H1 (cell line): ENCODE results near the gene ADGRV1. TPM values are rescaled to one million over a fixed set of nuclear protein-coding genes. Genes with fewer than 3 reads are reported as not detected.
A peak's percentile ranks its signal among the peaks of the same experiment; 100 is the strongest.

Experiments
- CTCF ChIA-PET: fragments of 300-600 bp; sonication (Branson Sonifier 250); formaldehyde crosslinking; loops from one replicate; lab custom pipeline; 2021; ENCODE audit not compliant: partially characterized antibody; lab: Charles Lee
- POLR2A ChIA-PET: fragments of 300-600 bp; sonication (Branson Sonifier 250); formaldehyde crosslinking; loops from one replicate; lab custom pipeline; 2021; ENCODE audit warnings: inconsistent platforms; ENCODE audit not compliant: partially characterized antibody; lab: Charles Lee
- DNase-seq, 2 experiments: peaks; one replicate each; pipeline versions ENCODE4 v3.0.0 to v3.0.0-alpha.2; 2010 to 2022; ENCODE audit warnings: low spot score in 2 of 2, low read depth in 1 of 2, mixed read lengths in 1 of 2
- FAIRE-seq: peaks from 2 replicates; lab custom pipeline; 2011; peaks lifted over from hg19 to GRCh38; lab: Jason Lieb, UNC
- H2AFZ ChIP-seq: 2 replicates; pipeline ENCODE4 v1.8.1; 2012; ENCODE audit warnings: low read length, inconsistent platforms
- H2AK5ac ChIP-seq: 2 replicates; pipeline ENCODE4 v1.6.1; 2013; ENCODE audit warnings: low read depth, low read length
- H2BK120ac ChIP-seq: replicated peaks from 2 replicates; pipeline ENCODE3; 2013; ENCODE audit warnings: low read depth, low read length, inconsistent platforms
- H2BK12ac ChIP-seq: 2 replicates; pipeline ENCODE4 v1.6.1; 2013; ENCODE audit warnings: low read depth, low read length
- H2BK15ac ChIP-seq: 2 replicates; pipeline ENCODE4 v1.6.1; 2013; ENCODE audit warnings: low read length
- H2BK20ac ChIP-seq: 2 replicates; pipeline ENCODE4 v1.6.1; 2013; ENCODE audit warnings: low read length
- H2BK5ac ChIP-seq: 2 replicates; pipeline ENCODE4 v1.6.1; 2013; ENCODE audit warnings: low read depth, low read length
- H3K14ac ChIP-seq: 2 replicates; pipeline ENCODE4 v1.6.1; 2013; ENCODE audit warnings: inconsistent platforms; ENCODE audit not compliant: insufficient read length
- H3K18ac ChIP-seq: 2 replicates; pipeline ENCODE4 v1.6.1; 2013; ENCODE audit warnings: low read length; ENCODE audit errors: extremely low read depth
- H3K23ac ChIP-seq: 2 replicates; pipeline ENCODE4 v1.6.1; 2013; ENCODE audit warnings: inconsistent platforms; ENCODE audit not compliant: insufficient read length
- H3K23me2 ChIP-seq: 2 replicates; pipeline ENCODE4 v1.6.1; 2013; ENCODE audit warnings: low read depth, low read length
- H3K27ac ChIP-seq: 2 replicates; pipeline ENCODE4 v1.6.1; 2011; ENCODE audit warnings: low read depth, low read length, inconsistent platforms
- H3K27me3 ChIP-seq, 4 experiments: replicated peaks in 1 of 4; 1 replicate in 1 of 4; 2 replicates in 3 of 4; pipeline versions ENCODE4 v1.6.1 to v1.8.1; 2011 to 2013; ENCODE audit warnings: low read length in 3 of 4, mild to moderate bottlenecking in 3 of 4, inconsistent platforms in 2 of 4, mixed read lengths in 2 of 4, moderate library complexity in 1 of 4; ENCODE audit not compliant: control insufficient read depth in 3 of 4, insufficient read depth in 3 of 4; ENCODE audit errors: extremely low read depth in 1 of 4
- H3K36me3 ChIP-seq, 4 experiments: 2 replicates each; pipeline versions ENCODE4 v1.6.1 to v1.8.1; 2011 to 2013; ENCODE audit warnings: mild to moderate bottlenecking in 4 of 4, low read length in 3 of 4, moderate library complexity in 2 of 4, control low read depth in 1 of 4, inconsistent platforms in 1 of 4; ENCODE audit not compliant: insufficient read depth in 4 of 4, control insufficient read depth in 2 of 4
- H3K4ac ChIP-seq: replicated peaks from 2 replicates; pipeline ENCODE3; 2013; ENCODE audit warnings: low read length, low read depth, mixed read lengths, inconsistent platforms; ENCODE audit not compliant: insufficient read length
- H3K4me1 ChIP-seq, 4 experiments: replicated peaks in 1 of 4; 1 replicate in 1 of 4; 2 replicates in 3 of 4; pipeline versions ENCODE4 v1.6.1 to v1.8.1; 2011 to 2013; ENCODE audit warnings: low read length in 3 of 4, inconsistent platforms in 2 of 4, mixed read lengths in 1 of 4; ENCODE audit not compliant: insufficient read depth in 4 of 4, control insufficient read depth in 3 of 4
- H3K4me2 ChIP-seq, 2 experiments: 2 replicates each; pipeline versions ENCODE4 v1.6.1 to v1.8.1; 2011 to 2013; ENCODE audit warnings: low read depth in 2 of 2, low read length in 2 of 2, control low read depth in 1 of 2, inconsistent platforms in 1 of 2, mild to moderate bottlenecking in 1 of 2; ENCODE audit not compliant: insufficient read depth in 1 of 2
- H3K4me3 ChIP-seq, 4 experiments: fragments of 200-600, 300-600 bp in 1 of 4; sonication (generic), shearing (Covaris generic), sonication (Bioruptor Twin) in 1 of 4; 2 replicates each; pipeline versions ENCODE4 v1.5.1 to v1.8.1; 2011 to 2016; ENCODE audit warnings: low read length in 4 of 4, low read depth in 3 of 4, control low read depth in 2 of 4, inconsistent platforms in 2 of 4, mild to moderate bottlenecking in 2 of 4, mixed read lengths in 1 of 4, moderate library complexity in 1 of 4; ENCODE audit not compliant: insufficient read depth in 2 of 4; ENCODE audit errors: extremely low read depth in 1 of 4
- H3K56ac ChIP-seq: replicated peaks from 2 replicates; pipeline ENCODE3; 2013; ENCODE audit warnings: low read depth, mild to moderate bottlenecking, mixed read lengths, low read length, inconsistent platforms; ENCODE audit not compliant: insufficient read length
- H3K79me1 ChIP-seq: 2 replicates; pipeline ENCODE4 v1.6.1; 2013; ENCODE audit warnings: low read depth, low read length, control low read depth
- H3K79me2 ChIP-seq, 2 experiments: 2 replicates each; pipeline versions ENCODE4 v1.6.1 to v1.8.1; 2012 to 2013; ENCODE audit warnings: low read length in 2 of 2, mild to moderate bottlenecking in 2 of 2, inconsistent platforms in 1 of 2; ENCODE audit not compliant: insufficient read depth in 2 of 2, control insufficient read depth in 1 of 2
- H3K9ac ChIP-seq, 4 experiments: replicated peaks in 1 of 4; 1 replicate in 1 of 4; 2 replicates in 3 of 4; pipeline versions ENCODE4 v1.6.1 to v1.8.1; 2011 to 2013; ENCODE audit warnings: low read depth in 3 of 4, low read length in 3 of 4, control low read depth in 2 of 4, mild to moderate bottlenecking in 2 of 4, moderate library complexity in 2 of 4, inconsistent platforms in 1 of 4; ENCODE audit errors: extremely low read depth in 1 of 4
- H3K9me3 ChIP-seq, 2 experiments: 2 replicates each; pipeline versions ENCODE4 v1.6.1 to v1.8.1; 2012 to 2013; ENCODE audit warnings: mild to moderate bottlenecking in 2 of 2, moderate library complexity in 2 of 2, control low read depth in 1 of 2, inconsistent platforms in 1 of 2, low read depth in 1 of 2, low read length in 1 of 2, mixed read lengths in 1 of 2; ENCODE audit not compliant: insufficient read depth in 2 of 2
- H4K20me1 ChIP-seq, 2 experiments: replicated peaks in 1 of 2; 2 replicates each; pipeline versions ENCODE3 to v1.8.1; 2011 to 2013; ENCODE audit warnings: inconsistent platforms in 2 of 2, low read length in 2 of 2, mild to moderate bottlenecking in 1 of 2; ENCODE audit not compliant: insufficient read depth in 2 of 2, control insufficient read depth in 1 of 2
- H4K5ac ChIP-seq: 2 replicates; pipeline ENCODE4 v1.6.1; 2013; ENCODE audit warnings: low read length, low read depth, mixed read lengths, inconsistent platforms; ENCODE audit not compliant: insufficient read length
- H4K8ac ChIP-seq: 2 replicates; pipeline ENCODE4 v1.8.0; 2013; ENCODE audit warnings: mild to moderate bottlenecking, moderate library complexity, low read length, inconsistent platforms; ENCODE audit not compliant: insufficient read depth; ENCODE audit errors: extremely low read depth
- H4K91ac ChIP-seq: replicated peaks from 2 replicates; pipeline ENCODE3; 2013; ENCODE audit warnings: low read length, mixed read lengths, inconsistent platforms; ENCODE audit not compliant: insufficient read length
- CBX8 ChIP-seq: fragments of 300-800, 300-1000 bp; sonication (generic); IDR thresholded peaks from 2 replicates; pipeline ENCODE4 v1.7.1; 2016; ENCODE audit warnings: low read depth, low read length, borderline replicate concordance
- CEBPB ChIP-seq: IDR thresholded peaks from 2 replicates; pipeline ENCODE4 v1.6.1; 2012; ENCODE audit warnings: low read depth, low read length
- CTCF ChIP-seq, 3 experiments: IDR thresholded peaks; 1 replicate in 2 of 3; 2 replicates in 1 of 3; pipeline versions ENCODE4 v1.5.1 to v1.6.1; 2011; ENCODE audit warnings: low read length in 3 of 3, mild to moderate bottlenecking in 3 of 3, inconsistent platforms in 2 of 3, low read depth in 1 of 3, moderate library complexity in 1 of 3; ENCODE audit not compliant: insufficient read depth in 1 of 3; ENCODE audit errors: control extremely low read depth in 1 of 3
- POU5F1 ChIP-seq: IDR thresholded peaks from 2 replicates; pipeline ENCODE4 v1.6.1; 2011; ENCODE audit warnings: low read depth, mild to moderate bottlenecking, low read length, moderate library complexity
- RFX5 ChIP-seq: IDR thresholded peaks from 2 replicates; pipeline ENCODE4 v1.6.1; 2011; ENCODE audit warnings: low read depth, low read length, improper control_type of control experiment, borderline replicate concordance
- SP1 ChIP-seq: IDR thresholded peaks from 2 replicates; pipeline ENCODE4 v1.6.1; 2011; ENCODE audit warnings: low read depth, low read length
- SP2 ChIP-seq: IDR thresholded peaks from 2 replicates; pipeline ENCODE4 v1.6.1; 2012; ENCODE audit warnings: mild to moderate bottlenecking, low read length, inconsistent platforms
- SP4 ChIP-seq: IDR thresholded peaks from 2 replicates; pipeline ENCODE4 v1.6.1; 2012; ENCODE audit warnings: low read length, inconsistent platforms
- TBP ChIP-seq: IDR thresholded peaks from 2 replicates; pipeline ENCODE4 v1.6.1; 2011; ENCODE audit warnings: low read depth, low read length, improper control_type of control experiment
- WGBS, 2 experiments: shearing (Covaris generic) in 1 of 2; methylation state at CpG; one replicate each; pipeline versions ENCODE4 v1.1.6 to v1.1.7; 2013 to 2015; ENCODE audit warnings: low lambda C conversion rate in 2 of 2, mixed read lengths in 2 of 2, inconsistent platforms in 1 of 2, low coverage in 1 of 2, missing lambda C conversion rate in 1 of 2; ENCODE audit not compliant: insufficient replicate concordance in 2 of 2, insufficient coverage in 1 of 2, insufficient read length in 1 of 2; ENCODE audit errors: extremely low coverage in 1 of 2, missing lambda C conversion rate in 1 of 2; 5-methylcytosine and 5-hydroxymethylcytosine counted together
- polyA plus RNA-seq, 7 experiments: library from polyadenylated mRNA; depleted of rRNA in 3 of 7; stranded (reverse) in 5 of 7; unstranded in 2 of 7; fragments of >200 nt in 5 of 7; fragments of 200-250 nt in 2 of 7; gene quantifications; 1 replicate in 5 of 7; 2 replicates in 1 of 7; 4 replicates in 1 of 7; pipeline versions ENCODE4 v1.2.1 to v1.2.3, GENCODE V29; 2011 to 2013; ENCODE audit warnings: missing spikeins in 2 of 7, mixed read lengths in 2 of 7
- total RNA-seq: library from RNA; stranded (reverse); fragmentation: NEBNext Ultra II Directional; extraction: Animal tissue kit (Norgen Biotek cat#: 25700); gene quantifications from 2 replicates; pipeline ENCODE4 v1.2.1, GENCODE V29; 2021

Gene ADGRV1
- total and polyA plus RNA-seq, 2 of the 8 experiments (the other 6 are each of a cell fraction or from before 2014, with no cell fraction given) = 53.1 to 62.2 TPM

- Histone ChIP-seq H3K4me2 (no peak overlapping the region), H2BK15ac (no peak overlapping the region), H3K79me2 (no peaks in the 10 kb centered on the region), H2BK5ac (no peak overlapping the region), H3K4me1 (no peaks in the 10 kb centered on the region), H3K23ac (no peak overlapping the region), H2BK12ac (no peak overlapping the region), H3K23me2 (peaks cover 3% of the 10 kb centered on the region; the same call in 1 of the 2 replicates), H4K5ac (no peak overlapping the region), H3K27ac (no peak overlapping the region), H3K4me3 (no peak overlapping the region), H4K8ac (no peak overlapping the region), H4K20me1 (peaks cover 0 to 2% of the 10 kb centered on the region in 2 experiments), H3K14ac (no peak overlapping the region), H3K9me3 (no peaks in the 10 kb centered on the region), H3K36me3 (peaks cover 0 to 25% (median 9%) of the 10 kb centered on the region in 4 experiments; a peak in 4 of 8 replicates), H4K91ac (no peak overlapping the region), H3K9ac (no peak overlapping the region), H3K56ac (no peak overlapping the region), H2AK5ac (no peak overlapping the region), H2BK20ac (no peak overlapping the region), H3K27me3 (no peaks in the 10 kb centered on the region), H3K79me1 (no peaks in the 10 kb centered on the region), H3K18ac (no peak overlapping the region), H2BK120ac (no peak overlapping the region), H3K4ac (no peak overlapping the region), H2AFZ (no peak overlapping the region)
- ChIA-PET POLR2A (no interaction called here), CTCF (interaction anchor here (2.6 kb wide), 1 partner anchor 10 kb away, joined by 9 read pairs; no protein-coding TSS in a partner anchor)
- no peak for TF ChIP-seq CBX8
- TF ChIP-seq POU5F1 = no peak
- no peak for TF ChIP-seq CTCF (IDR thresholded peaks at IDR 0.05; ENCODE audit: control extremely low read depth in 1 of 3, insufficient read depth in 1 of 3, low read depth in 1 of 3, low read length in 3 of 3)
- no peak for TF ChIP-seq SP4
- TF ChIP-seq CEBPB = no peak
- TF ChIP-seq RFX5 = no peak
- no peak for TF ChIP-seq TBP
- TF ChIP-seq SP1 = no peak
- no peak for TF ChIP-seq SP2
- FAIRE-seq (peak; percentile 45), DNase-seq (no peak)
- WGBS, 2 experiments = 90% methylated on average over 4 of the region's 4 CpGs; no CpG with 5 or more reads in 1 of the 2 experiments
These were observed 296.9 kb downstream of the ADGRV1 start for GRCh38 chr5:90855296-90856010.
